ENCODE results near the gene TLR10.
"Not testable (repeated sequence)": the region's sequence is repeated elsewhere in the genome, so short reads cannot be mapped to it uniquely, and the experiment has no call there.

Gene TLR10

GRCh38 chr4:38782452-38783108 lies at the start of gene TLR10:
TLR10 (minus strand) TSS chr4:38782990; CDS start chr4:38775590, 7,400 bp downstream.
- DNase-seq (ENCODE audit: low spot score in 2 of 2) (peak in 1 of 2 donors; percentile 64), ATAC-seq (peak; percentile 56)
- Mint-ChIP-seq H3K9me3 (no peaks in the 10 kb centered on the region), H3K36me3 (no peaks in the 10 kb centered on the region), H3K27ac (peak within 1 kb of the TSS; percentile 32), H3K4me3 (peak within 1 kb of the TSS; percentile 18), H3K4me1 (no peaks in the 10 kb centered on the region)

- H3K27ac Mint-ChIP-seq: no peak overlapping the region
These were observed 49.4 kb upstream of the TLR10 start for GRCh38 chr4:38832206-38832605.

GRCh38 chr4:38831653-38832052 lies 48.9 kb upstream of the TLR10 start:
- no peaks in the 10 kb centered on the region for H3K4me1 Mint-ChIP-seq
- ATAC-seq: no peak
- H3K27ac Mint-ChIP-seq: no peak overlapping the region

More at GRCh38 chr4:38832206-38832605, 49.4 kb upstream of the TLR10 start:
- peaks cover 8% of the 10 kb centered on the region for H3K9me3 Mint-ChIP-seq
- no peaks in the 10 kb centered on the region for H3K36me3 Mint-ChIP-seq
- no peak for ATAC-seq
- H3K4me1 Mint-ChIP-seq: no peaks in the 10 kb centered on the region
- H3K4me3 Mint-ChIP-seq: no peak overlapping the region
- no peak for DNase-seq (ENCODE audit: low spot score in 2 of 2)

GRCh38 chr4:38829237-38829636 lies 46.4 kb upstream of the TLR10 start:
- Mint-ChIP-seq H3K9me3 (peaks cover 5% of the 10 kb centered on the region), H3K4me3 (no peak overlapping the region), H3K4me1 (no peaks in the 10 kb centered on the region), H3K27ac (no peak overlapping the region), H3K36me3 (no peaks in the 10 kb centered on the region)
- ATAC-seq (no peak), DNase-seq (ENCODE audit: low spot score in 2 of 2) (no peak)

More at GRCh38 chr4:38831653-38832052, 48.9 kb upstream of the TLR10 start:
- H3K36me3 Mint-ChIP-seq: no peaks in the 10 kb centered on the region
- DNase-seq (ENCODE audit: low spot score in 2 of 2): no peak
- no peak overlapping the region for H3K4me3 Mint-ChIP-seq
- peaks cover 8% of the 10 kb centered on the region for H3K9me3 Mint-ChIP-seq

- DNase-seq (ENCODE audit: low spot score in 2 of 2) (no peak), ATAC-seq (no peak)
- Mint-ChIP-seq H3K4me1 (peaks cover 18% of the 10 kb centered on the region), H3K36me3 (no peaks in the 10 kb centered on the region), H3K27ac (no peak overlapping the region), H3K9me3 (peaks cover 6% of the 10 kb centered on the region), H3K4me3 (no peak overlapping the region)
These were observed 41.0 kb upstream of the TLR10 start for GRCh38 chr4:38823766-38824165.

- Mint-ChIP-seq H3K4me3 (no peak overlapping the region), H3K27ac (no peak overlapping the region), H3K4me1 (peaks cover 18% of the 10 kb centered on the region), H3K36me3 (no peaks in the 10 kb centered on the region), H3K9me3 (peaks cover 6% of the 10 kb centered on the region)
- ATAC-seq (no peak), DNase-seq (ENCODE audit: low spot score in 2 of 2) (no peak)
These were observed 40.0 kb upstream of the TLR10 start for GRCh38 chr4:38822748-38823303.

- ATAC-seq: no peak
- no peaks in the 10 kb centered on the region for H3K36me3 Mint-ChIP-seq
- H3K4me3 Mint-ChIP-seq: no peak overlapping the region
- DNase-seq (ENCODE audit: low spot score in 2 of 2): no peak
- peaks cover 6% of the 10 kb centered on the region for H3K9me3 Mint-ChIP-seq
- H3K4me1 Mint-ChIP-seq: peaks cover 18% of the 10 kb centered on the region
- H3K27ac Mint-ChIP-seq: no peak overlapping the region
These were observed 38.9 kb upstream of the TLR10 start for GRCh38 chr4:38821739-38822138.

GRCh38 chr4:38820329-38821061 lies 37.7 kb upstream of the TLR10 start:
- no peak overlapping the region for H3K4me3 Mint-ChIP-seq
- H3K36me3 Mint-ChIP-seq: no peaks in the 10 kb centered on the region
- ATAC-seq (no peak), DNase-seq (ENCODE audit: low spot score in 2 of 2) (no peak)
- peaks cover 18% of the 10 kb centered on the region for H3K4me1 Mint-ChIP-seq
- no peak overlapping the region for H3K27ac Mint-ChIP-seq
- peaks cover 3% of the 10 kb centered on the region for H3K9me3 Mint-ChIP-seq

- no peaks in the 10 kb centered on the region for H3K36me3 Mint-ChIP-seq
- H3K4me1 Mint-ChIP-seq: peaks cover 18% of the 10 kb centered on the region
- peaks cover 3% of the 10 kb centered on the region for H3K9me3 Mint-ChIP-seq
- DNase-seq (ENCODE audit: low spot score in 2 of 2): no peak
- no peak overlapping the region for H3K4me3 Mint-ChIP-seq
- peak; percentile 64 for ATAC-seq
- no peak overlapping the region for H3K27ac Mint-ChIP-seq
These were observed 36.8 kb upstream of the TLR10 start for GRCh38 chr4:38819569-38819968.

GRCh38 chr4:38818441-38818976 lies 35.7 kb upstream of the TLR10 start:
- no peaks in the 10 kb centered on the region for H3K36me3 Mint-ChIP-seq
- H3K4me1 Mint-ChIP-seq: peaks cover 18% of the 10 kb centered on the region
- H3K9me3 Mint-ChIP-seq: peaks cover 3% of the 10 kb centered on the region
- H3K27ac Mint-ChIP-seq: no peak overlapping the region
- no peak overlapping the region for H3K4me3 Mint-ChIP-seq
- DNase-seq (ENCODE audit: low spot score in 2 of 2) (no peak), ATAC-seq (peak; percentile 36)

- Mint-ChIP-seq H3K4me1 (peaks cover 18% of the 10 kb centered on the region), H3K27ac (no peak overlapping the region), H3K36me3 (no peaks in the 10 kb centered on the region), H3K9me3 (no peaks in the 10 kb centered on the region), H3K4me3 (no peak overlapping the region)
- peak; percentile 45 for ATAC-seq
- no peak for DNase-seq (ENCODE audit: low spot score in 2 of 2)
These were observed 33.3 kb upstream of the TLR10 start for GRCh38 chr4:38815885-38816782.

- ATAC-seq (no peak), DNase-seq (ENCODE audit: low spot score in 2 of 2) (no peak)
- Mint-ChIP-seq H3K4me1 (peaks cover 4% of the 10 kb centered on the region), H3K4me3 (no peak overlapping the region), H3K36me3 (no peaks in the 10 kb centered on the region), H3K9me3 (no peaks in the 10 kb centered on the region), H3K27ac (no peak overlapping the region)
These were observed 31.6 kb upstream of the TLR10 start for GRCh38 chr4:38814386-38814785.

GRCh38 chr4:38811297-38811696 lies 28.5 kb upstream of the TLR10 start:
- ATAC-seq: no peak
- Mint-ChIP-seq H3K4me1 (no peaks in the 10 kb centered on the region), H3K4me3 (no peak overlapping the region), H3K36me3 (no peaks in the 10 kb centered on the region), H3K27ac (no peak overlapping the region), H3K9me3 (no peaks in the 10 kb centered on the region)
- no peak for DNase-seq (ENCODE audit: low spot score in 2 of 2)

GRCh38 chr4:38807462-38807861 lies 24.7 kb upstream of the TLR10 start:
- not testable (repeated sequence) for ATAC-seq; H3K36me3 Mint-ChIP-seq; H3K4me3 Mint-ChIP-seq; H3K27ac Mint-ChIP-seq; DNase-seq (ENCODE audit: low spot score in 2 of 2); H3K9me3 Mint-ChIP-seq
- peaks cover 34% of the 10 kb centered on the region for H3K4me1 Mint-ChIP-seq

- DNase-seq (ENCODE audit: low spot score in 2 of 2); H3K9me3 Mint-ChIP-seq; ATAC-seq; H3K36me3 Mint-ChIP-seq: not testable (repeated sequence)
- Mint-ChIP-seq H3K4me1 (peaks cover 35% of the 10 kb centered on the region), H3K4me3 (peak overlapping the region; percentile 68), H3K27ac (peak overlapping the region; percentile 88)
These were observed 23.5 kb upstream of the TLR10 start for GRCh38 chr4:38806251-38806650.

All from stimulated activated effector memory CD8-positive, alpha-beta T cell treated with anti-CD3 and anti-CD28 coated beads, Interleukin-12 subunit alpha, Interleukin-12 subunit beta, amount 100 ng/mL, for 72 hours (primary cell).